Measurements from ENCODE around the gene GPR35. TPM values are rescaled to one million over a fixed set of nuclear protein-coding genes. Genes with fewer than 3 reads are reported as not detected.
"Not testable (repeated sequence)": the region's sequence is repeated elsewhere in the genome, so short reads cannot be mapped to it uniquely, and the experiment has no call there.

The GPR35 gene
- total RNA-seq, 4 donors from 2014 or later: 1.2 to 2.8 (median 2.4) TPM

GRCh38 chr2:240672701-240673190 is 47.5 kb downstream of the GPR35 start:
- TF ChIP-seq POLR2A (IDR thresholded peaks at IDR 0.05): no peak
- no peak for TF ChIP-seq CTCF (IDR thresholded peaks at IDR 0.05)
- intact Hi-C loops (cut with DNase I; ENCODE audit: low total_unique reads): no loop called here
- 4 to 5% methylated on average over 4 to 23 of the region's 55 CpGs for WGBS, 2 donors
- peak in 1 of 2 donors; percentile 79 for DNase-seq (ENCODE audit: low spot score in 2 of 2)
- H3K4me3 ChIP-seq (ENCODE audit: low read depth, poor library complexity, severe bottlenecking): no peak overlapping the region

DNA sequence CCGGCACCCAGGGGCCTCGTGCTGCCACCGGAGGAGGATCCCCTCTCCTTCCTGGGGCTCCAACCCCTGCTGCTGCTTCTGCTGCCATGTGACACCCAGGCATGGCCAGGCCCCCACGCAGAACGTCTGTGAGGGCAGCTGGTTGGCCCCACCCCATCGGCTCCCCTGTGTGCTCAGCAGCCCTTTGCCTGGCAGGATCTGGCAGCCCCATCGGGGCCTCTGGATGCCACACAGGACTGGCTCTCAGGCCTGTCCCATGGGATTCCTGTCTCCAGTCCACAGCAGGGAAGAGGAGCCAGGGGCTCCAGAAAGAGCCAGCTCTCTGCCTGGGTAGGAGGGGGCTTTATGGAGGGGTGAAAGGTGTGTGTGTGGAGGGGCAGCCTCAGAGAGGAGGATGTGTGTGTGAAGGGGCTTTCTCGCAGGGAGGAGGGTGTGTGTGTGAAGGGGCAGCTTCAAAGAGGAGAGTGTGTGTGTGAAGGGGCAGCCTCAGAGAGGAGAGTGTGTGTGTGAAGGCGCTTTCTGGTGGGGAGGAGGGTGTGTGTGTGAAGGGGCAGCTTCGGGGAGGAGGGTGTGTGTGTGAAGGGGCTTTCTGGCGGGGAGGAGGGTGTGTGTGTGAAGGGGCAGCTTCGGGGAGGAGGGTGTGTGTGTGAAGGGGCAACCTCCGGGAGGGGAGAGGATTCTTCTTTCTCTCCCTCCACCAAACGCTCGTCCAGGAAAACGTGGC is 49.3 kb downstream of the GPR35 start:
- H3K4me3 ChIP-seq (ENCODE audit: low read depth, poor library complexity, severe bottlenecking); intact Hi-C loops (cut with DNase I; ENCODE audit: low total_unique reads): not testable (repeated sequence)
- WGBS, 2 donors: 27 to 33% methylated on average over 7 to 10 of the region's 16 CpGs
- peak in 1 of 2 donors; percentile 64 for DNase-seq (ENCODE audit: low spot score in 2 of 2)

DNA sequence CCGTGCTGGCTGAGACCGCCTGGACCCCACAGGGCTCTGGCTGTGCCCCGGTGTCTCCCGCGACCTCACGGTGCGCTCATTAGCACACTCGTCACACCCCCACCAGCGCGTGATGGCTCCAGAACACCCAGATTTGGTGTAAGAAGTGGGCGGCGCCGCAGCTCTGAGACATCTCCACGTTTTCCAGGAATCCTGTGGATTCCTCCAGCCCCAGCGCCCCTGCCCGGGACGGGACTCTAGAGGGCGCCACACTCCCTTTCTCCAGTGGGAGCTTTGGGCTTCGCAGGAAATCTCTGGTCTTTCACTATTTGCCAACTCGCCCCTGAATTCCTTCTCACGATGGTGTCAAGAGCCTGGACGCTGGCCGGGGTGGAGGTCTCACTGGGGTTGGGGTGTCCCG is 50.1 kb downstream of the GPR35 start:
- DNase-seq (ENCODE audit: low spot score in 2 of 2); H3K4me3 ChIP-seq (ENCODE audit: low read depth, poor library complexity, severe bottlenecking); intact Hi-C loops (cut with DNase I; ENCODE audit: low total_unique reads): not testable (repeated sequence)
- WGBS, 2 donors: no CpG with 5 or more reads among the region's 24 CpGs

DNA sequence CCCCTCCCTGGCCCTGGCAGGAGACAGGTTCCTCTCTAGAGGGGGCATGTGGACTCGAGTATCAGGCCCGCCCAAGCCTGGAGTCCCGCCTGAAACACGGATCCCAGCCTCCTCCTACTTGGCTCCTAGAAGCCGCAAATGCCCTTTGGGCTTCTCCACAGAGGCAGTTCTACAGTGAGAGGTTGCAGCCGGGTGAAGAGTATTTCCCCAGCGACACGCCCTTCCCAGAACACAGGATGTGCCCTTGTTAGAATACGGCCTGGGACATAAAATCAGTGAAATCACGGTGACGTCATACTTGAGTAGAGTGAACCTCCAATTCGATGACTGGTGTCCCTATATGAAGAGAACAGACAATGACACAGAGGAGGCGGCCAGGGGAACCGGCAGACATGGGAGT is 52.8 kb downstream of the GPR35 start:
- DNase-seq (ENCODE audit: low spot score in 2 of 2); intact Hi-C loops (cut with DNase I; ENCODE audit: low total_unique reads); H3K4me3 ChIP-seq (ENCODE audit: low read depth, poor library complexity, severe bottlenecking): not testable (repeated sequence)
- WGBS, 2 donors: 55% methylated on average over 5 of the region's 14 CpGs; no CpG with 5 or more reads in 1 of the 2 donors

DNA sequence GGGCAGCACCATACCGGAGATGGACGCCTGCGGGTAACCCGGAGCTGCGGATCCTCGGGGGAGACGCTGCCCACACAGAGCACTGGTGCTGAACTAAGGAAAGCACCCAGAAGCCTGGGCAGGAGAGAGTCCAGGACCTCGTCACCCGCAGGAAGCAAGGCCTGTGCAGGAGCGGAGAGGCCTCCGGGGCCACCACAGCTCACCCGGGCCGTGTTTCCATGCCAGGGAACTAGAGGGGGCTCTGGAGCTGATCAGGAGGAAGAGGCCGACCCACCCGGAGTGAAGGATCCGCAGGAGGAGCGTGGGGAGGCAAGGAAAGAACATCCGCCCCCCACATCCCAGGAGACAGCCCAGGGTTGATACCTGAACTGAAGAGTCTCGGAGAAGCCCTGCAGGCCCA is 53.6 kb downstream of the GPR35 start:
- no CpG with 5 or more reads among the region's 19 CpGs for WGBS, 2 donors
- H3K4me3 ChIP-seq (ENCODE audit: low read depth, poor library complexity, severe bottlenecking); DNase-seq (ENCODE audit: low spot score in 2 of 2); intact Hi-C loops (cut with DNase I; ENCODE audit: low total_unique reads): not testable (repeated sequence)

DNA sequence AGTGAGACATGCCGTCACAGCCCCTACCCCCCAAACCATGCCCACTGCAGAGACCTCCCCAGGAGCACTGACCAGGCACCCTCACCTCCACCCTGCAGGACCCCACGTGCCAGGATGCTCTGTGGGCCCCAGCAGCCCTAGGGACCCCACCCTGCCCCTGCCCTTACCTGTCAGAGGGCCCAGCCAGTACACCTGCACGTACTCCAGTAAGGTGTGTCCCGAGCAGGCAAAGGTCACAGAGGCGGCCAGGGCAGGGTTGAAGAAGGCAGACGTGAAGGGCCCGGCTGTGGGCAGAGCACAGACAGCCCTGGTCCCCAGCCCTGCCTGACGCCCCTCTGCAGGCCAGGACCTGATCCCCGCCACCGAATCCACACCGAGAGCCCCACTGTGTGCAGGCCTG is 54.9 kb downstream of the GPR35 start:
- intact Hi-C loops (cut with DNase I; ENCODE audit: low total_unique reads); H3K4me3 ChIP-seq (ENCODE audit: low read depth, poor library complexity, severe bottlenecking): not testable (repeated sequence)
- DNase-seq (ENCODE audit: low spot score in 2 of 2): peak in 1 of 2 donors; percentile 42
- WGBS, 2 donors: 40 to 83% methylated on average over 1 to 2 of the region's 11 CpGs

Other genes with a start within 250 kb of the GPR35 start
- gene GPC1, start 189.8 kb upstream of the GPR35 start, total RNA-seq: 100 to 1,000 TPM in 3 of 4 donors, 10 to 100 TPM in 1; 87.6 to 145 (median 114) TPM
- gene ANKMY1, start 67.5 kb upstream of the GPR35 start, total RNA-seq: 10 to 100 TPM; 18.0 to 22.7 (median 21.1) TPM
- gene DUSP28, start 65.1 kb upstream of the GPR35 start, total RNA-seq: 1 to 10 TPM; 5.5 to 8.1 (median 7.4) TPM
- 10 to 100 TPM; 76.1 to 99.9 (median 78.6) TPM for gene RNPEPL1, start 57.0 kb upstream of the GPR35 start, total RNA-seq
- gene CAPN10, start 38.7 kb upstream of the GPR35 start, total RNA-seq: 10 to 100 TPM; 25.6 to 38.0 (median 28.4) TPM
- not detected for gene AQP12B, start 57.4 kb downstream of the GPR35 start, total RNA-seq
- not detected for gene AQP12A, start 66.4 kb downstream of the GPR35 start, total RNA-seq
- 1 to 10 TPM in 3 of 4 donors, under 1 TPM in 1; 0.76 to 4.3 (median 3.0) TPM for gene KIF1A, start 194.7 kb downstream of the GPR35 start, total RNA-seq
- not detected for gene AGXT, start 243.3 kb downstream of the GPR35 start, total RNA-seq